HAP-1 (cell line): ENCODE results near the gene EIF4G3.
"Not testable (repeated sequence)": the region's sequence is repeated elsewhere in the genome, so short reads cannot be mapped to it uniquely, and the experiment has no call there.

Source experiments
- DNase-seq, 2 experiments: peaks; one replicate each; pipeline ENCODE4 v3.0.0-alpha.2; 2016 to 2020; ENCODE audit warnings: low spot score in 2 of 2
- H3K27me3 ChIP-seq: fragments of 250-450 bp; sonication (Bioruptor Pico); 2 replicates; pipeline ENCODE4 v1.5.1; 2020; ENCODE audit warnings: low read depth, mild to moderate bottlenecking, moderate library complexity
- H3K36me3 ChIP-seq: fragments of 250-450 bp; sonication (Bioruptor Pico); replicated peaks from 2 replicates; pipeline ENCODE4 v1.5.1; 2020; ENCODE audit warnings: mild to moderate bottlenecking
- H3K4me1 ChIP-seq: fragments of 250-450 bp; sonication (Bioruptor Pico); 2 replicates; pipeline ENCODE4 v1.5.1; 2020; ENCODE audit warnings: mild to moderate bottlenecking
- H3K4me3 ChIP-seq: fragments of 250-450 bp; sonication (Bioruptor Pico); 2 replicates; pipeline ENCODE4 v1.5.1; 2020; ENCODE audit warnings: mild to moderate bottlenecking, moderate library complexity
- H3K9me3 ChIP-seq: fragments of 250-450 bp; sonication (Bioruptor Pico); 2 replicates; pipeline ENCODE4 v1.5.1; 2020; ENCODE audit warnings: mild to moderate bottlenecking, moderate library complexity
- in situ Hi-C: fragments of 300-500 bp; cut with MboI; formaldehyde crosslinking; loops from 3 replicates; pipeline ENCODE4 v1.14.3; 2020; ENCODE audit warnings: low sequenced_read_pairs, inconsistent platforms, mixed read lengths

EIF4G3 gene

DNA sequence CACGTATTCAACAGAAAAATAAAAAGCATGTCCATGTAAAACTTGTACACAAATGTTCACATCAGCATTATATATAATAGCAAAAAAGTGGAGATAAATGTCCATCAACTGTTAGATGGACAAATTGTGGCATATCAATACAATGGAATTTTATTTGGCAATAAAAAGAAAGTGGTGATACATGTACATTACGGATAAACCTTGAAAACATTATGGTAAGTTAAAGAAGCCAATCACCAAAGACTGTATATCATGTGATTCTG, 76.9 kb downstream of the EIF4G3 start:
- in situ Hi-C loops, result no loop called here
- DNase-seq, result no peak

GRCh38 chr1:21099034-21099868, 77.4 kb downstream of the EIF4G3 start:
- Histone ChIP-seq H3K4me3 (no peak overlapping the region), H3K9me3 (no peaks in the 10 kb centered on the region), H3K27me3 (no peaks in the 10 kb centered on the region), H3K36me3 (peaks cover 10% of the 10 kb centered on the region), H3K4me1 (peaks cover 14% of the 10 kb centered on the region)
- no peak for DNase-seq
- in situ Hi-C loops, result no loop called here

More for the DNA sequence above, 76.9 kb downstream of the EIF4G3 start:
- H3K27me3 ChIP-seq, result no peaks in the 10 kb centered on the region
- H3K9me3 ChIP-seq, result no peaks in the 10 kb centered on the region
- no peak overlapping the region for H3K4me3 ChIP-seq
- peaks cover 14% of the 10 kb centered on the region for H3K4me1 ChIP-seq
- H3K36me3 ChIP-seq, result peaks cover 10% of the 10 kb centered on the region

DNA sequence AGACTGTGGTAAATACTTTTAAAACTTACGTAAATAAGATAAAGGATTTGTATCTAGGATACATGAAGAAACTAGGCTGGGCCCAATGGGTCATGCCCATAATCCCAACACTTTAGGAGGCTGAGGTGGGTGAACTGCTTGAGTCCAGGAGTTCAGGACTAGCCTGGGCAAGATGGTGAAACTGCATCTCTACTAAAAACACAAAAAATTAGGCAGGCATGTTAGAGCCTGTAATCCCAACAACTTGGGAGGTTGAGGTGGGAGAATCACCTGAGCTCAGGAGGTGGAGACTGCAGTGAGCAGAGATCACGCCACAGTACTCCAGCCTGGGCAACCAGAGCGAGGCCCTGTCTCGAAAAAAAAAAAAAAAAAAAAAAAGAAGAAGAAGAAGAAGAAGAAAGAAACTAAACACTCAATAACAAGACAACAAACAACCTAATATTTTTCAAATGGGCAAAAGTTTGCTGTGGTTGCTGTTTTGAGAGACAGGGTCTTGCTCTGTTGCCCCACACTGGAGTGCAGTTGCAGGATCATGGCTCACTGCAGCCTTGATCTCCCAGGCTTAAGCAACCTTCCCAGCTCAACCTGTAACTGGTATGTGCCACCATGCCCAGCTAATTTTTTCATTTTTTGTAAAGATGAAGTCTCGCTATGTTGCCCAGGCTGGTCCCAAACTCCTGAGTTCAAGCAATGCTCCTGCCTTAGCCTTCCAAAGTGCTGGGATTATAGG, 78.3 kb downstream of the EIF4G3 start:
- no peak for DNase-seq
- in situ Hi-C loops, result no loop called here
- H3K9me3 ChIP-seq, result no peaks in the 10 kb centered on the region
- peaks cover 8% of the 10 kb centered on the region for H3K36me3 ChIP-seq
- H3K27me3 ChIP-seq, result no peaks in the 10 kb centered on the region
- H3K4me1 ChIP-seq, result peaks cover 14% of the 10 kb centered on the region
- H3K4me3 ChIP-seq, result no peak overlapping the region

GRCh38 chr1:21097729-21098128, 79.0 kb downstream of the EIF4G3 start:
- in situ Hi-C loops, result no loop called here
- Histone ChIP-seq H3K36me3 (peaks cover 9% of the 10 kb centered on the region), H3K4me3 (no peak overlapping the region), H3K9me3 (no peaks in the 10 kb centered on the region), H3K4me1 (peaks cover 14% of the 10 kb centered on the region), H3K27me3 (no peaks in the 10 kb centered on the region)
- DNase-seq, result no peak

DNA sequence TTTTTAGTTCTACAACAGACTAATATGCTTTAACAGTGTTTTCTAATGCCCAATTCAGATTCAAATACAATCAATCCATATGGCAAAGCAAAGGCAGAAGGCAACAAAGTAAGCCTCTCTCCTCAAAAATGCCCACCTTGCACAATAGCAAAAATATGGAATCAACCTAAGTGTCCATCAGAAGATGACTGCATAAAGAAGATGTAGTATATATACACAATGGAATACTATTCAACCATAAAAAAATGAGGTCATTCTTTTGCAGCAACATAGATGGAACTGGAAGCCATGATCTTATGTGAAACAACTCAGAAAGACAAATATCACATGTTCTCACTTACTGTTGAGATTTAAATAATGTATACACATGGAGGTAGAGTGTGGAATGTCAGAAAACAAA, 80.7 kb downstream of the EIF4G3 start:
- Histone ChIP-seq H3K9me3 (no peaks in the 10 kb centered on the region), H3K4me3 (no peak overlapping the region), H3K27me3 (no peaks in the 10 kb centered on the region), H3K4me1 (peaks cover 12% of the 10 kb centered on the region), H3K36me3 (peaks cover 11% of the 10 kb centered on the region)
- in situ Hi-C loops, result no loop called here
- no peak for DNase-seq

- H3K27me3 ChIP-seq, DNase-seq, H3K4me1 ChIP-seq, in situ Hi-C loops, H3K4me3 ChIP-seq, H3K9me3 ChIP-seq: not testable (repeated sequence)
- H3K36me3 ChIP-seq, result peaks cover 11% of the 10 kb centered on the region
These were observed 82.4 kb downstream of the EIF4G3 start for GRCh38 chr1:21094282-21094681.

GRCh38 chr1:21093271-21093958, 83.3 kb downstream of the EIF4G3 start:
- H3K9me3 ChIP-seq, H3K36me3 ChIP-seq, in situ Hi-C loops, H3K4me1 ChIP-seq, H3K27me3 ChIP-seq, DNase-seq, H3K4me3 ChIP-seq: not testable (repeated sequence)

- H3K4me3 ChIP-seq, H3K36me3 ChIP-seq, in situ Hi-C loops: not testable (repeated sequence)
These were observed 84.2 kb downstream of the EIF4G3 start for GRCh38 chr1:21092545-21092944.

DNA sequence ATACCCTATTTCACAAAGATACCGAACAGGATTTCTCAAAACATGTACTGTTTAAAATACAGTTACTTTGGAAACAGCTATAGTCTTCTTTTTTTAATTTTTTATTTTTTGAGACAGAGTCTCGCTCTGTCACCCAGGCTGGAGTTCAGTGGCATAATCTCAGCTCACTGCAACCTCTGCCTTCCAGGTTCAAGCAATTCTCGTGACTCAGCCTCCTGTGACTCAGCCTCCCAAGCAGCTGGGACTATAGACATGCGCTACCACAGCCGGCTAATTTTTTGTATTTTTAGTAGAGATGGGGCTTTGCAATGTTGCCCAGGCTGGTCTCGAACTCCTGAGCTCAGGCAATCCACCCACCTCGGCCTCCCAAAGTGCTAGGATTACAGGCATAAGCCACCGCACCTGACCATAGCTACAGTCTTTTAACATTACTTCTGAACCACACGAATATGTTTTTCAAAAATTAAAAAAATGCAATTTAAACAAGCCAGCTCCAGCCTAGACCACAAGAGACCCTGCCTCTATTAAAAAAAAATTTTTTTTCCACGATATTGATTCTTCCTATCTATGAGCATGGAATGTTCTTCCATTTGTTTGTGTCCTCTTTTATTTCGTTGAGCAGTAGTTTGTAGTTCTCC, 85.5 kb downstream of the EIF4G3 start:
- H3K9me3 ChIP-seq, H3K4me1 ChIP-seq, H3K4me3 ChIP-seq, H3K36me3 ChIP-seq, H3K27me3 ChIP-seq, DNase-seq, in situ Hi-C loops: not testable (repeated sequence)

More at GRCh38 chr1:21092545-21092944, 84.2 kb downstream of the EIF4G3 start:
- not testable (repeated sequence) for H3K4me1 ChIP-seq, H3K9me3 ChIP-seq, H3K27me3 ChIP-seq, DNase-seq

GRCh38 chr1:21090463-21090862, 86.2 kb downstream of the EIF4G3 start:
- Histone ChIP-seq H3K4me3 (no peak overlapping the region), H3K36me3 (peaks cover 8% of the 10 kb centered on the region), H3K27me3 (no peaks in the 10 kb centered on the region), H3K4me1 (no peaks in the 10 kb centered on the region), H3K9me3 (no peaks in the 10 kb centered on the region)
- DNase-seq, result no peak
- in situ Hi-C loops, result no loop called here

DNA sequence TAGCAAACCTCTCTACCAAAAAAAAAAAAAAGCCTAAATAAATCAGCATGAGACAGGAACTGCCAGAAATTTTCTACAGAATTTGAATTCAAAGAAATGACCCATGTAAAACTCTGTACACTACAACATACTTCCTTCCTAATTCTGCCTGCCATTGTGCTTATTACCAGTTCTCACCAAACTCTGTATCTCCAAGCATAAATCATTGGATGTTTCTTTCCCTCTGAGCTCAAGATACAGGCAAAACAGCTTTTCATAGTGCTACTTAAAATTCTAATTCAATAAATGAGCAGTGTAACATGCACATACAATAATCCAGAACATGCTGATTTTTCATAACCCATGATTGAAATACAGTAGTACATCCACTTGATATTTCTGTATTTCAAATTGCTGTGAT, 87.0 kb downstream of the EIF4G3 start:
- no peak overlapping the region for H3K4me3 ChIP-seq
- H3K4me1 ChIP-seq, result no peaks in the 10 kb centered on the region
- in situ Hi-C loops, result no loop called here
- H3K27me3 ChIP-seq, result no peaks in the 10 kb centered on the region
- H3K36me3 ChIP-seq, result peaks cover 8% of the 10 kb centered on the region
- H3K9me3 ChIP-seq, result no peaks in the 10 kb centered on the region
- DNase-seq, result no peak

DNA sequence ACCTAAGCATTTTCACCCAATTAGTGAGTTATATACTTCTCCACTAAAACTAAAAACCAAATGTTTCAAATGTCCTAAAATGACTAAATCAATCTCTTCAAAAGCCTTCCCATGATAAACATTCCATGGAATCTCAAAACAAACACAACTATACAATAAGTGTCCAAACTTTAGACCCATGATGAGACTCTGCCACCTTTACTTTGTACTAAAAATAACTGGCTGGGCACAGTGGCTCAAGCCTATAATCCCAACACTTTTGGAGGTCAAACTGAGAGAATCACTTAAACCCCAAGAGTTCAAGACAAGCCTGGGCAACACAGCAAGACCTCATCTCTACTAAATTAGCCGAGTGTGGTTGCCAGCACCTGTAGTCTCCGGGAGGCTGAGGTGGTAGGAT, 87.4 kb downstream of the EIF4G3 start:
- no peak for DNase-seq
- no peaks in the 10 kb centered on the region for H3K27me3 ChIP-seq
- H3K4me1 ChIP-seq, result no peaks in the 10 kb centered on the region
- no peaks in the 10 kb centered on the region for H3K9me3 ChIP-seq
- no peak overlapping the region for H3K4me3 ChIP-seq
- peaks cover 8% of the 10 kb centered on the region for H3K36me3 ChIP-seq
- in situ Hi-C loops, result no loop called here

DNA sequence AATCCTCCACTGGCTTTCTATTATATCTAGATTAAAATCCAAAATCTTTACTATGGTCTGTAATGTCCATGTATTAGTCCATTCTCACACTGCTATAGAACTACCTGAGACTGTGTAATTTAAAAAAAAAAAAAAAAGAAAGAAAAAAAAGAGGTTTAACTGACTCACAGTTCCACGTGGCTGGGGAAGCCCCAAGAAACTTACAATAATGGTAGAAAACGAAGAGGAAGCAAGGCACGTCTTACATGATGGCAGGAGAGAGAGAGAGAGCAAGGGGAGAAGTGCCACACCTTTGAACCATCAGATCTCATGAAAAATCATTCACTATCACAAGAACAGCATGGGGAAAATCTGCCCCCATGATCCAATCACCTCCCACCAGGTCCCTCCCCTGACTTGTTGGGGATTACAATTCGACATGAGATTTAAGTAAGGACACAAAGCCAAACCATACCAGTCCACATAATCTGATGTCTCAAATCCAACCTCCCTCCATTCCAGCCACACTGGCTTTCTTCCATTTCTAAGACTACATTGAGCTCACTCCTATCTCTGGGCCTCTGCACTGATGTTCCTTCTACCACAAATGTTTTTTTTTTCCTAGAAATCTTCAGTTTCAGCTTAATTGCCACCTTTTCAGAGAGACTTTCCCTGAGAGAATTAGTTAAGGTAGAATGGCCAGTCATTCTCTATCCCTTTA, 92.4 kb downstream of the EIF4G3 start:
- no peak overlapping the region for H3K4me3 ChIP-seq
- H3K9me3 ChIP-seq, result no peaks in the 10 kb centered on the region
- H3K4me1 ChIP-seq, result no peaks in the 10 kb centered on the region
- in situ Hi-C loops, result no loop called here
- H3K27me3 ChIP-seq, result no peaks in the 10 kb centered on the region
- no peak for DNase-seq
- H3K36me3 ChIP-seq, result peaks cover 10% of the 10 kb centered on the region
